HepG2 (cell line): ENCODE data around the gene RNH1. TPM values are rescaled to one million over a fixed set of nuclear protein-coding genes. Genes with fewer than 3 reads are reported as not detected.

ENCODE experiments used
- ATAC-seq: fragments of 200-7000 bp; cut with Tn5 transposase; 3 replicates; pipeline ENCODE4 v1.9.1; 2020; ENCODE audit warnings: mild to moderate bottlenecking, moderate library complexity
- BruUV-seq: library from RNA; stranded (reverse); fragments of 400-500 nt; replicated peaks from 2 replicates; lab custom pipeline; 2021; lab: Mats Ljungman, UMichigan
- CTCF ChIA-PET: fragments of 300-600 bp; formaldehyde crosslinking; extraction: SDS; loops from one replicate; lab custom pipeline; 2021; ENCODE audit warnings: low total read pairs, inconsistent platforms, low intra/inter-chr PET ratio; lab: Yijun Ruan, JAX
- POLR2A ChIA-PET: fragments of 350-600 bp; sonication (Branson Sonifier 250); formaldehyde crosslinking; loops from one replicate; lab custom pipeline; 2020; ENCODE audit warnings: antibody characterized with exemption, inconsistent platforms; lab: Yijun Ruan, JAX
- DNase-seq: peaks from one replicate; pipeline ENCODE4 v3.0.0-alpha.2; 2015; ENCODE audit warnings: low spot score
- FAIRE-seq: peaks from 3 replicates; lab custom pipeline; 2011; peaks lifted over from hg19 to GRCh38; lab: Jason Lieb, UNC
- H2AFZ ChIP-seq: one replicate; pipeline ENCODE4 v1.6.1; 2011; ENCODE audit warnings: low read length, inconsistent platforms
- H3K27ac ChIP-seq: fragments of 300-600 bp; 3 replicates; pipeline ENCODE4 v1.8.0; 2011; ENCODE audit warnings: mixed run types, mild to moderate bottlenecking, mixed read lengths, low read length, inconsistent platforms; ENCODE audit not compliant: insufficient read depth; ENCODE audit errors: extremely low read length
- H3K27me3 ChIP-seq, 2 experiments: fragments of 200-600 bp in 1 of 2; 2 replicates in 1 of 2; 3 replicates in 1 of 2; pipeline versions ENCODE4 v1.6.0 to v1.8.0; 2011; ENCODE audit warnings: low read length in 2 of 2, mild to moderate bottlenecking in 2 of 2, moderate library complexity in 2 of 2, inconsistent platforms in 1 of 2; ENCODE audit not compliant: insufficient read depth in 2 of 2, control insufficient read depth in 1 of 2
- H3K36me3 ChIP-seq, 2 experiments: fragments of 200-600 bp in 1 of 2; replicated peaks in 1 of 2; 2 replicates in 1 of 2; 3 replicates in 1 of 2; pipeline versions ENCODE4 v1.5.1 to v1.8.0; 2011; ENCODE audit warnings: low read length in 2 of 2, inconsistent platforms in 1 of 2; ENCODE audit not compliant: insufficient read depth in 2 of 2, control insufficient read depth in 1 of 2
- H3K4me1 ChIP-seq: 2 replicates; pipeline ENCODE4 v1.5.1; 2012; ENCODE audit warnings: low read length, inconsistent platforms; ENCODE audit not compliant: insufficient read depth
- H3K4me2 ChIP-seq: 2 replicates; pipeline ENCODE4 v1.6.0; 2011; ENCODE audit warnings: low read depth, low read length, inconsistent platforms
- H3K4me3 ChIP-seq, 3 experiments: fragments of 200-600 bp in 1 of 3; sonication (generic), shearing (Covaris generic) in 1 of 3; replicated peaks in 1 of 3; 2 replicates each; pipeline ENCODE4 v1.5.1; 2011 to 2016; ENCODE audit warnings: low read length in 3 of 3, inconsistent platforms in 2 of 3, low read depth in 2 of 3, mild to moderate bottlenecking in 2 of 3, control low read depth in 1 of 3, mixed read lengths in 1 of 3; ENCODE audit not compliant: insufficient read depth in 1 of 3
- H3K79me2 ChIP-seq: one replicate; pipeline ENCODE4 v1.6.1; 2011; ENCODE audit warnings: low read length, inconsistent platforms; ENCODE audit not compliant: insufficient read depth
- H3K9ac ChIP-seq: 2 replicates; pipeline ENCODE4 v1.6.0; 2011; ENCODE audit warnings: mild to moderate bottlenecking, low read depth, low read length, inconsistent platforms; ENCODE audit not compliant: insufficient read depth
- H3K9me3 ChIP-seq: 2 replicates; pipeline ENCODE4 v1.5.1; 2012; ENCODE audit warnings: mild to moderate bottlenecking, low read length
- H4K20me1 ChIP-seq: 2 replicates; pipeline ENCODE4 v1.6.0; 2011; ENCODE audit warnings: inconsistent platforms, mild to moderate bottlenecking, low read length, moderate library complexity; ENCODE audit not compliant: insufficient read depth
- ASH2L ChIP-seq: fragments of 300-600, 200-600 bp; sonication (generic); IDR thresholded peaks from 2 replicates; pipeline ENCODE4 v1.7.0; 2017; ENCODE audit warnings: low read depth, mild to moderate bottlenecking, moderate library complexity, mixed read lengths, low read length; ENCODE audit not compliant: insufficient read length
- NRL ChIP-seq: sonication (generic); formaldehyde crosslinking; IDR thresholded peaks from 2 replicates; pipeline ENCODE4 v1.5.0; 2020; ENCODE audit warnings: missing genetic modification reagents, mild to moderate bottlenecking, moderate library complexity, borderline replicate concordance
- RXRA ChIP-seq: sonication (generic); formaldehyde crosslinking; IDR thresholded peaks from 2 replicates; pipeline ENCODE4 v1.5.1; 2020; ENCODE audit warnings: missing genetic modification reagents
- ZNF232 ChIP-seq: sonication (generic); formaldehyde crosslinking; IDR thresholded peaks from 2 replicates; pipeline ENCODE4 v1.4.0; 2020; ENCODE audit warnings: missing genetic modification reagents, borderline replicate concordance
- ZNF337 ChIP-seq: sonication (generic); formaldehyde crosslinking; IDR thresholded peaks from 2 replicates; pipeline ENCODE4 v1.5.1; 2020; ENCODE audit warnings: missing genetic modification reagents, low read depth, mild to moderate bottlenecking, borderline replicate concordance
- ZNF83 ChIP-seq: sonication (generic); formaldehyde crosslinking; IDR thresholded peaks from 2 replicates; pipeline ENCODE4 v1.4.0; 2020; ENCODE audit warnings: missing genetic modification reagents, mild to moderate bottlenecking, borderline replicate concordance
- ZSCAN25 ChIP-seq: sonication (generic); formaldehyde crosslinking; IDR thresholded peaks from 2 replicates; pipeline ENCODE4 v1.8.0; 2022; ENCODE audit warnings: mild to moderate bottlenecking, missing genetic modification reagents
- WGBS: methylation state at CpG from one replicate; pipeline ENCODE4 v1.1.6; 2017; ENCODE audit warnings: low lambda C conversion rate; 5-methylcytosine and 5-hydroxymethylcytosine counted together
- in situ Hi-C: cut with HindIII; loops from 2 replicates; pipeline ENCODE4 v1.10.0; 2017; ENCODE audit warnings: low pct_unique_long_range_greater_than_20kb; ENCODE audit not compliant: extremely low pct_ligation_motif_present
- intact Hi-C: fragments of 100-400 bp; cut with micrococcal nuclease; formaldehyde crosslinking; loops from one replicate; pipeline ENCODE4 v1.10.0; 2022; ENCODE audit not compliant: unreplicated experiment
- polyA plus RNA-seq, 8 experiments: library from polyadenylated mRNA; depleted of rRNA in 3 of 8; stranded (reverse) in 7 of 8; unstranded in 1 of 8; fragments of >200 nt; fragmentation: Illumina TruSeq in 4 of 8; extraction: Trizol in 4 of 8; gene quantifications; 2 replicates each; pipeline versions ENCODE4 v1.2.1 to v1.2.3, GENCODE V29; 2011 to 2016; ENCODE audit warnings: low read depth in 4 of 8, missing spikeins in 1 of 8, mixed read lengths in 1 of 8; ENCODE audit not compliant: insufficient read depth in 1 of 8
- total RNA-seq, 5 experiments: library from RNA; depleted of rRNA; stranded (reverse); fragments of >200 nt; fragmentation: Illumina TruSeq; extraction: Trizol; gene quantifications; 2 replicates each; pipeline ENCODE4 v1.2.3, GENCODE V29; 2016; ENCODE audit warnings: low read depth in 1 of 5
- TF ChIP-seq, protein P1 (sequence below): sonication (generic); formaldehyde crosslinking; IDR thresholded peaks from 2 replicates; pipeline ENCODE4 v1.4.0; 2020; ENCODE audit warnings: missing genetic modification reagents
- TF ChIP-seq, protein P2 (sequence below): sonication (generic); formaldehyde crosslinking; IDR thresholded peaks from 2 replicates; pipeline ENCODE4; 2020; ENCODE audit warnings: missing genetic modification reagents, mild to moderate bottlenecking, borderline replicate concordance
- TF ChIP-seq, protein P3 (sequence below): sonication (generic); formaldehyde crosslinking; IDR thresholded peaks from 2 replicates; pipeline ENCODE4 v1.4.0; 2020; ENCODE audit warnings: missing genetic modification reagents
- TF ChIP-seq, protein P4 (sequence below): sonication (generic); formaldehyde crosslinking; IDR thresholded peaks from 2 replicates; pipeline ENCODE4 v1.5.1; 2020; ENCODE audit warnings: mild to moderate bottlenecking, moderate library complexity, missing genetic modification reagents

Gene RNH1
- total and polyA plus RNA-seq, 2 of the 13 experiments (the other 11 are each of a cell fraction or from before 2014, with no cell fraction given): 36.0 to 74.1 TPM

DNA sequence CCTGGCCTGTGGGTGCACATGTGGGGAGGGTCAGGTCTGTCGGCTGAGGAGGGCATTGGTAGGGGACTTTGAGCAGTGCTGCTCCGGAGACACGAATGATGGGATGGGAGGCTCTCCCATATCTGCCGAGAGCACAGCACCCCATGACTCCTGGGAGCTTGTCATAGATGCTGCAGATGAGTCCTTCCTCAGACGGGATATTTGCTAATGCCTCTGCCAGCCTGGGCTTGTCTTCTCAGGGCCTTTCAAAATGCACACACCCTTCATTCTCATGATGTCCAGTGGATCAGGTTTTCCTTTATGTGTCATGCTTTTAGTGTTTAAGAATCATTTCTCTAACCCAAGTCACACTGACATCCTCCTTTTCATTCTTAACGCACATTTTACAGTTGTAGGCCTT, 8.1 kb upstream of the RNH1 start:
- Histone ChIP-seq H3K27me3 (no peaks in the 10 kb centered on the region), H2AFZ (no peak overlapping the region), H3K4me2 (no peak overlapping the region), H3K4me3 (no peak overlapping the region), H3K4me1 (peaks cover 13% of the 10 kb centered on the region), H3K36me3 (peaks cover 0 to under 1% of the 10 kb centered on the region in 2 experiments; a peak in 1 of 5 replicates), H3K79me2 (no peaks in the 10 kb centered on the region)
- DNase-seq (no peak), FAIRE-seq (no peak)
- intact Hi-C loops: loop anchor here (1.0 kb wide), 1 partner anchor 9 kb away; no protein-coding TSS in a partner anchor
- no TSS peak for BruUV-seq
- TF ChIP-seq, protein P1, sequence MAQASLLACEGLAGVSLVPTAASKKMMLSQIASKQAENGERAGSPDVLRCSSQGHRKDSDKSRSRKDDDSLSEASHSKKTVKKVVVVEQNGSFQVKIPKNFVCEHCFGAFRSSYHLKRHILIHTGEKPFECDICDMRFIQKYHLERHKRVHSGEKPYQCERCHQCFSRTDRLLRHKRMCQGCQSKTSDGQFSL (CRISPR knock-in tag): no peak
- TF ChIP-seq, protein P2, sequence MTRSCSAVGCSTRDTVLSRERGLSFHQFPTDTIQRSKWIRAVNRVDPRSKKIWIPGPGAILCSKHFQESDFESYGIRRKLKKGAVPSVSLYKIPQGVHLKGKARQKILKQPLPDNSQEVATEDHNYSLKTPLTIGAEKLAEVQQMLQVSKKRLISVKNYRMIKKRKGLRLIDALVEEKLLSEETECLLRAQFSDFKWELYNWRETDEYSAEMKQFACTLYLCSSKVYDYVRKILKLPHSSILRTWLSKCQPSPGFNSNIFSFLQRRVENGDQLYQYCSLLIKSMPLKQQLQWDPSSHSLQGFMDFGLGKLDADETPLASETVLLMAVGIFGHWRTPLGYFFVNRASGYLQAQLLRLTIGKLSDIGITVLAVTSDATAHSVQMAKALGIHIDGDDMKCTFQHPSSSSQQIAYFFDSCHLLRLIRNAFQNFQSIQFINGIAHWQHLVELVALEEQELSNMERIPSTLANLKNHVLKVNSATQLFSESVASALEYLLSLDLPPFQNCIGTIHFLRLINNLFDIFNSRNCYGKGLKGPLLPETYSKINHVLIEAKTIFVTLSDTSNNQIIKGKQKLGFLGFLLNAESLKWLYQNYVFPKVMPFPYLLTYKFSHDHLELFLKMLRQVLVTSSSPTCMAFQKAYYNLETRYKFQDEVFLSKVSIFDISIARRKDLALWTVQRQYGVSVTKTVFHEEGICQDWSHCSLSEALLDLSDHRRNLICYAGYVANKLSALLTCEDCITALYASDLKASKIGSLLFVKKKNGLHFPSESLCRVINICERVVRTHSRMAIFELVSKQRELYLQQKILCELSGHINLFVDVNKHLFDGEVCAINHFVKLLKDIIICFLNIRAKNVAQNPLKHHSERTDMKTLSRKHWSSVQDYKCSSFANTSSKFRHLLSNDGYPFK (CRISPR knock-in tag): no peak
- TF ChIP-seq ZNF232 (no peak), ZNF83 (CRISPR knock-in tag) (no peak), RXRA (CRISPR knock-in tag) (no peak), ASH2L (no peak), ZSCAN25 (CRISPR knock-in tag) (no peak), ZNF337 (CRISPR knock-in tag) (no peak), NRL (CRISPR knock-in tag) (no peak)
- TF ChIP-seq, protein P3, sequence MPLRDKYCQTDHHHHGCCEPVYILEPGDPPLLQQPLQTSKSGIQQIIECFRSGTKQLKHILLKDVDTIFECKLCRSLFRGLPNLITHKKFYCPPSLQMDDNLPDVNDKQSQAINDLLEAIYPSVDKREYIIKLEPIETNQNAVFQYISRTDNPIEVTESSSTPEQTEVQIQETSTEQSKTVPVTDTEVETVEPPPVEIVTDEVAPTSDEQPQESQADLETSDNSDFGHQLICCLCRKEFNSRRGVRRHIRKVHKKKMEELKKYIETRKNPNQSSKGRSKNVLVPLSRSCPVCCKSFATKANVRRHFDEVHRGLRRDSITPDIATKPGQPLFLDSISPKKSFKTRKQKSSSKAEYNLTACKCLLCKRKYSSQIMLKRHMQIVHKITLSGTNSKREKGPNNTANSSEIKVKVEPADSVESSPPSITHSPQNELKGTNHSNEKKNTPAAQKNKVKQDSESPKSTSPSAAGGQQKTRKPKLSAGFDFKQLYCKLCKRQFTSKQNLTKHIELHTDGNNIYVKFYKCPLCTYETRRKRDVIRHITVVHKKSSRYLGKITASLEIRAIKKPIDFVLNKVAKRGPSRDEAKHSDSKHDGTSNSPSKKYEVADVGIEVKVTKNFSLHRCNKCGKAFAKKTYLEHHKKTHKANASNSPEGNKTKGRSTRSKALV (CRISPR knock-in tag): no peak
- TF ChIP-seq, protein P4, sequence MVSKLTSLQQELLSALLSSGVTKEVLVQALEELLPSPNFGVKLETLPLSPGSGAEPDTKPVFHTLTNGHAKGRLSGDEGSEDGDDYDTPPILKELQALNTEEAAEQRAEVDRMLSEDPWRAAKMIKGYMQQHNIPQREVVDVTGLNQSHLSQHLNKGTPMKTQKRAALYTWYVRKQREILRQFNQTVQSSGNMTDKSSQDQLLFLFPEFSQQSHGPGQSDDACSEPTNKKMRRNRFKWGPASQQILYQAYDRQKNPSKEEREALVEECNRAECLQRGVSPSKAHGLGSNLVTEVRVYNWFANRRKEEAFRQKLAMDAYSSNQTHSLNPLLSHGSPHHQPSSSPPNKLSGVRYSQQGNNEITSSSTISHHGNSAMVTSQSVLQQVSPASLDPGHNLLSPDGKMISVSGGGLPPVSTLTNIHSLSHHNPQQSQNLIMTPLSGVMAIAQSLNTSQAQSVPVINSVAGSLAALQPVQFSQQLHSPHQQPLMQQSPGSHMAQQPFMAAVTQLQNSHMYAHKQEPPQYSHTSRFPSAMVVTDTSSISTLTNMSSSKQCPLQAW (CRISPR knock-in tag): no peak
- TF ChIP-seq, all 625 proteins: peak for 0
- Histone ChIP-seq H4K20me1 (no peaks in the 10 kb centered on the region), H3K9me3 (no peaks in the 10 kb centered on the region), H3K9ac (no peak overlapping the region), H3K27ac (peak overlapping the region; percentile 13)
- 84% methylated on average over 4 of the region's 6 CpGs for WGBS
- ATAC-seq: no peak
- CTCF ChIA-PET: no interaction called here
- POLR2A ChIA-PET: no interaction called here
- in situ Hi-C loops: no loop called here
